ENCODE measurements around the gene FCAR.

- TF ChIP-seq POLR2AphosphoS5 (IDR thresholded peaks at IDR 0.05), result no peak
- no peak for TF ChIP-seq CTCF (IDR thresholded peaks at IDR 0.05)
These were observed 49.2 kb downstream of the FCAR start for GRCh38 chr19:54923276-54923675.
